ENCODE data around the gene PRSS2.

PRSS2 gene

DNA sequence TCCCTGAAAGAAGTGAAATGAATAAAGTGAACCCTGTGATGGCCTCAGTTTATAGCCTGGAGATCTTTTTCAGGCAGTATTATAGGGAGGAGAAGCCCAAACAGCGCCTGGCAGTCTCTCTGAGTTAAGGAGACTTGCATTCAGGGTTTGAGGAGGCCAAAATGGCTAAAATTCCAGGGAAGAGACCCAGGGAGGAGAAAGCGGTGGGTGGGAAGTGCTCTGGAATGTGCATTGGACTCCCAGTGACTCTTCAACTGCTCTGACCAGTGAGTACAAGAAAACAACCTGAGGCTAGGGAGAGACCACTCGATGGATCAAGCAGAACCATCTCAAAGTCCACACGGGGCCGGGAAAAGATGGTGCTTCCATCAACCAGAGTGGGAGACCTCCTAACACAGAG lies 48.8 kb downstream of the PRSS2 start:
- in situ Hi-C loops (cut with HindIII; ENCODE audit: low sequenced_read_pairs): no loop called here

DNA sequence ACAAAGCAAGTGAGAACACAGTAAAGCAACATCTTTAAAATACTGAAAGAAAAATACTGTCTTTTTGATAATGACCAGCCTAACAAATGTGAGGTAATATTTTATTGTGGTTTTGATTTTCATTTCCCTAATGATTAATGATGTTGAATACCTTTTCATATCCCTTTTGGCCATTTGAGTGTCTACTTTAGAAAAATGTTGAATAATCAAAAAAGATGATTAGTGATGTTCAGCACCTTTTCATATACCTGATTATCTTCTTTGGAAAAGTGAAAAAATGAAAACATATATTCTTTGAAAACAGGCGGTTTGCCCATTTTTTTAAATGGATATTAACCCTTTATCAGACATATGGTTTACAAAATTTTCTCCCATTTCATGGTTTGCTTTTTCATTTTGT lies 51.9 kb downstream of the PRSS2 start:
- in situ Hi-C loops (cut with HindIII; ENCODE audit: low sequenced_read_pairs): no loop called here

Data from DLD1 (cell line).